AML-193 (cell line): ENCODE results near the gene TRPM2.
"Not testable (repeated sequence)": the region's sequence is repeated elsewhere in the genome, so short reads cannot be mapped to it uniquely, and the experiment has no call there.

ENCODE experiments used
- DNase-seq, 2 experiments: peaks; one replicate each; lab custom pipeline; 2025; lab: John Stamatoyannopoulos, UW

Gene TRPM2

GRCh38 chr21:44335266-44336059 is 18.0 kb upstream of the TRPM2 start:
- DNase-seq: no peak

DNA sequence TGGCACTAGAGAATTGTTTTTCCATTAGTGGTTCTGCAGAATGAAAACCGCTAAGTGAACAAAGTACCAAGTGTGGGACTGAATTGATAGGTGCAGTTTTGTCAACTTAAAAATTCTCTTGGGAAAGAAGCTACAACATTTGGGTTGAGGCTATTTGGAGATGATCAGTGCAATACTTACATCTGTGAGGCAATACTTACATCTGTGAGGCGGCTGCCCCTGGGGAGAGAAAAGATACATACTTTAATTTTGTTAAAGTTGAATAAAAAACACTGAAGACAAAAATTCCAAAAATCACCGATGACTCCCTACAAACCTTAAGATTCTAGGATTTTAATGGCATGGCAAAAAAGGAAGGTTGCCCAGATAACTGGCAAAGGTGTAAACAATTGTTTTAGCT is 16.0 kb upstream of the TRPM2 start:
- no peak for DNase-seq

DNA sequence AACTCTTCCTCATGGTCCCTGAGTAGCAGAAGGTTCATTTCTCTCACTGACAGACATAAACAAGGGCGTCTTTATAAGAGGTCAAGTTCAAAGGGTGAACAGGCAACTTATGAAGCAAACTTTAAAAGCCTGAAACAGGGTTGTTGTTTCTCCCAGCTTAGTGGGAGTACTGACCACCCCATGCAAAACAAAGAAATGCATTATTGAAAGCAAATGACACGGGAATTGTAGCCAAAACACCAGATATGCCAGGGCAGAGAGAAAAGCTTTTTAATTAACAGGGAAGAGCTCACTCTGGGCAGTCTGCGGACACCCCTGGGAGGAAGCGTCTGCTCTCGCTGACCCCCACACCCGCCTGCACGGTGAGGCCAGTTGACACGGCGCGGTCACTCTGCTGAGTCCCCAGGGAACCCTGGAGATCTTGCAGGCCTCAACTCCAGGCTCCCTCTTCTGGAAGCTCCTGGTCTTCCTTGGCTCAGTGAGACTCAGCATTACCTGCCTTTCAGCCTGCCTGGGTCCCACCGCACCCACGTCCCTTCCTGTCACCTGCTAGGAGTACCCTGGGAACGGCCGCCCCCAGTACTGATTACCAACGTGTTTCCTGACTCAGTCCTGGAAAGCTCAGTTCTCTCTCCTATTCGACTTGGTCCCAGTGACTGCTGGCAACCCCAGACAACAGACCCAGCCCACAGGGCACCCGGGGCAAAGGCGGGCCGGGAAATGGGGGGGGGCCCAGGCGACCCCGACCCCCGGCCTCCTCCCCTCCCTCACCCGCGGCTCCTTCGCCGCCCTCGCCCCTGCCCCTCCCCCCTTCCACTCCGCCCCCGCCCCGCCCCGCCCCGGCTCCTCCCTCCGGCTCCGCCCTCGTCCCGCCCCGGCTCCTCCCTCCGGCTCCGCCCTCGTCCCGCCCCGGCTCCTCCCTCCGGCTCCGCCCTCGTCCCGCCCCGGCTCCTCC is 15.2 kb upstream of the TRPM2 start:
- DNase-seq: no peak

DNA sequence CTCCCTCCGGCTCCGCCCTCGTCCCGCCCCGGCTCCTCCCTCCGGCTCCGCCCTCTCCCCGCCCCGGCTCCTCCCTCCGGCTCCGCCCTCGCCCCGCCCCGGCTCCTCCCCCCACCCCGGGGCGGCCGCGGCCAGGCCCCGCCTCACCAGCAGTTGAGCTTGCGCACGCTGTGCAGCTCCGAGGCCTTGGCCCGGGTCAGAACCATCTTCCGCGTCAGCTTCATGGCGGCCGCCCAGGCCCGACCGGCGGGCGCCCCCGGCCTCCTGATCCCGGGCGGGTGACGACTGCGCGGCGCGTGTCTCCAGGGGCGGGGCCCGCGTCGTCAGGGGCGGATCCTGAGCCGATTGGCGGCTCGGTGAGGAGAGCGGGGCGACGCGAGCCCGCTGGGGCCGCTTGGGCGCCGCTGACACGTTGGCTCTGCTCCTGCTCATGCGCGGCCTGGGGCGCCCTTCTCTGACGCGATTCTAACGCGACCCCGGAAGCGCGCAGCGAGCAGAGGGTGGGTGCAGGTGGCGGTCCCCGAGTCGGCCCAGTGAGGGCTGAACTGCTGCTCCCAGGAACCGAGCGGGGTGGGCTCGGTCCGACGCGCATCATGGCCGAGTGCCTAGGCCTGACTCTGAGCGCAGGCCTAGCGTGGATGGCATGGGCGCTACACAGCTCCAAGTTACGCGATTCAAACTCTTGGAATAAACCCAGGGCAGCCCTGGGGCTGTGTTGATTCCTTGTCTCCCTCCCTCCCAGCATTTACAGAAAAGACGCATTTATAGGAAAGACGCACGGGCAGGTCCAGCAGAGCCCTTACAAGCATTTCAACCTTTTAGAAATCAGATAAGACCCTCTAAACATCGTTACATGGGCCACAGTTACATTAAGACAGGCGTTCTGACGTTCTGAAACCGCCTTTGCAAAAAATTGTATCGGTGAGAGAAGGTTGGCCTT is 14.2 kb upstream of the TRPM2 start, which contains the start of gene CFAP410:
Gene CFAP410 (minus strand): TSS at position 420 of the 940 bp plus-strand sequence. CDS start 196 bp downstream, at position 224.
- peak; percentile 83 to 86 for DNase-seq

GRCh38 chr21:44341726-44342458 is 11.5 kb upstream of the TRPM2 start:
- DNase-seq: not testable (repeated sequence)

DNA sequence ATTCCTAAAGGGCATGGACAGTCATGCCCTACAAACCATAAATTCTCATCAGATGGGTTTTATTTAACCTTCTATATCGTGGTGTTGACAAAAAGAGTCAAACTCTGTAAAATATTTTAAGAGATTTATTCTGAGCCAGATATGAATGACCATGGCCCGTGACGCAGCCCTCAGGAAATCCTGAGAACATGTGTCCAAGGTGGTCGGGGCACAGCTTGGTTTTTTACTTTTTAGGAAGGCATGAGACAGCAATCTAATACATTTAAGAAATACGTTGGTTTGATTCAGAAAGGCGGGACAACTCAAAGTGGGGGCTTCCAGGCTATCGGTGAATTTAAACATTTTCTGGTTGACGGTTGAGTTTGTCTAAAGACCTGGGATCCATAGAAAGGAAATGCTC is 10.4 kb upstream of the TRPM2 start:
- DNase-seq: not testable (repeated sequence)

DNA sequence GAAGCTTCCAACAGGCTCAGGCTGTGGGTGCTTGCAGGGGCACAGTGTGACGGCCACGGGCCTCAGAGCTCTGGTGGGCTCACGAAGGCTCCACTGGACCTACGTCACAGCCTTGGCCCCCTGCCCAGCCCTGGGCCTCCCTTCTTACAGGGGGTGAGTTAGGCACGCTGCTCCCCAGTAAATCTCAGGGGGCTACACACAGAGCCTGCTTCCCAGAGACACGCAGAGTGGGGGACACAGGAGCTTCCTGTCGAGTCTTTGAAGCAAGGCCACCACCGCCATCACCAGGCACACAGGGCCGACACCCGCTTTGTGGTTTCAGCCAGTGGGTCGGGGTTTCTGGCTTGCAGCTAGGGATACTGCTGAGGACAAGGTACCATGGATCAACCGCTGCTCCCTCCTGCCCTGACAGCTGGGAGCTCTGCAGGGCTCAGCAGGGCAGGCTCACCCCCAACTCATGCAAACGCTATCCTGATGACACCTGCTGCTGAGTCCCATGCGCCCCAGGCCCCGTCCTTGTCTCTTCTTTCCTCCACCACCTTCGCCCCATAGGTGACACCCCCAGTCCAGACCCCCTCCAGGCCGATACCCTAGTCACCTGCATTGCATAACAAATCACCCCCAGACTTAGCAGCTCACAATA is 8.8 kb upstream of the TRPM2 start:
- DNase-seq: no peak

DNA sequence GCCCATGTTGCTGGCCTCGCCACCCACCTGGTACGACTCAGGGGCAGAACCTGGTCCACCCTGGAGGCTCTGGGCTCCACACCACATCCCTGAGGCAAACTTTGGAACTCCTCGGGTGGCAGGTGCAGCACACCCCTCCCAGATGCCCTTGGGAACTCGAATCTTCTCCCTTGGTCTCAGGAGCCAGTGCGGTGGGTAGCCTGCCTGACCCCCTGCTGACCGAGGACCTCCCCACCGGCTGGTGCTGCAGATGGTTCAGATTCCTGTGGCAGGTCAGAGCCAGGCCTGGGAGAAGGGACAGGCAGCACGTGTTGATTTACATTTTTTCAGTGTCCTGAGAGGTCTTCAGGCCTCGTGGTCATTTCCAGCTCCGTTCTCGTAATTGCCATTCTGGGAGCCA is 7.9 kb upstream of the TRPM2 start:
- no peak for DNase-seq

DNA sequence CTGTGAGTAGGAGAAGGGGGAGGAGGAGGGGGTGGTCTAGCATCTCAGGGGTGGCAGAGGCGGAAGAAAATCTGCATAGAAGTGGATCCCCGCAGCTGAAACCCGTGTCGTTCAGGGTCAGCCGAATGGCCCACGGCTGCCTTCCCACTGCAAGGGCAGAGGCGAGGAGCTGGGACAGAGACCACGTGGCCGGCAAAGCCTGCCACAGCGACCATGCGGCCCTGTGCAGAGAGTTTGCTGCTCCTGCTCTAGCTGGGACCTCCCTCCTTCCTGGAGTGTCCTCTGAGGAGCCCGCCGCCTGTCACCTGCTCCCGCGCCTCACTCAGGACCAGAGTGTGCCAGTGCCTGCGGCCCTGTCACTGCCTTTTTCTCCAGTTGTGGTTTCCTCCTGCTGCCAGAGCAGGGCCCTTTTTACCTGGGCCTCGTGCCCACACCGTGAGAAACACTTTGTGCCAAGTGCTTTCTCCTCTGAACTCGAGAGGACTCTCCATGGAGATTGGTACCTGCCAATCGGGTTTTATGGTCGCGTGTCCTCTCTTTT is 5.4 kb upstream of the TRPM2 start:
- no peak for DNase-seq

DNA sequence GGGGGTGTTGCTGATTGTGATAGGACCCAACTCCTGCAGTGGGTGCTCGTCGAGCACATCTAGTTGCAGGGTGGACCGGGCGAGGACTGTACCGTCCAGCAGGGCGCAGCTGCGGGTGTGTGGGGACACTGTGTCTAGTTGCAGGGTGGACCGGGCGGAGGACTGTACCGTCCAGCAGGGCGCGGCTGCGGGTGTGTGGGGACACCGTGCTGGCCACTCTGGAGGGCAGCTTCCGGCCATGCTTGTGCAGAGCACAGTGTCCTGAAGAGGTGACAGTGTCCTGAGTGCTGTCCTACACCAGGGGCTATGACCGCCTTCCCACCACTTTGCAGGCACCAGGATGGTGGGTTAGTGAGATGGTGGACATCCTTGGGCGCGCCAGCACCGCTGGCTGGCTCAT is 4.6 kb upstream of the TRPM2 start:
- no peak for DNase-seq

DNA sequence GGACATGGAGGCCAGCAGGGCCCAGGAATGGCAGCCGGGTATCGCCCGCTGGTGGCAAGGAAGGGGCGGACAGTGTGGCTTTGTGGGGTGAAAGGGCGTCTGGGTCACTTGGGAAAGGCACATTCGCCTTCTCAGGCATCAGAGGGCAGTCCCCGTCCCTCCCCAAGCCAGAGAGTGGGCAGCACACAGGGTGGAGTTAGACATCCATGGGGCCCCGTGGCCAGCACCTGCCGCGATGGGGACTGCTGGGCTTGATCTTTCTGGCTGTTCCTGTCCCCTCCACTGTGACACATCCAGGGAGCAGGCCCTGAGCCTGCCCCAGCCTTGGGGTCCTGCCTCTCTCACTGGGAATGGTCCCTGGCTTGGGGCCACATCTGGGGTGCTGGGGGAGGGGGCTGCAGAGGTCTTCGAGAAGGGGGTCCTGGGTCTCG is 4.0 kb upstream of the TRPM2 start:
- no peak for DNase-seq

DNA sequence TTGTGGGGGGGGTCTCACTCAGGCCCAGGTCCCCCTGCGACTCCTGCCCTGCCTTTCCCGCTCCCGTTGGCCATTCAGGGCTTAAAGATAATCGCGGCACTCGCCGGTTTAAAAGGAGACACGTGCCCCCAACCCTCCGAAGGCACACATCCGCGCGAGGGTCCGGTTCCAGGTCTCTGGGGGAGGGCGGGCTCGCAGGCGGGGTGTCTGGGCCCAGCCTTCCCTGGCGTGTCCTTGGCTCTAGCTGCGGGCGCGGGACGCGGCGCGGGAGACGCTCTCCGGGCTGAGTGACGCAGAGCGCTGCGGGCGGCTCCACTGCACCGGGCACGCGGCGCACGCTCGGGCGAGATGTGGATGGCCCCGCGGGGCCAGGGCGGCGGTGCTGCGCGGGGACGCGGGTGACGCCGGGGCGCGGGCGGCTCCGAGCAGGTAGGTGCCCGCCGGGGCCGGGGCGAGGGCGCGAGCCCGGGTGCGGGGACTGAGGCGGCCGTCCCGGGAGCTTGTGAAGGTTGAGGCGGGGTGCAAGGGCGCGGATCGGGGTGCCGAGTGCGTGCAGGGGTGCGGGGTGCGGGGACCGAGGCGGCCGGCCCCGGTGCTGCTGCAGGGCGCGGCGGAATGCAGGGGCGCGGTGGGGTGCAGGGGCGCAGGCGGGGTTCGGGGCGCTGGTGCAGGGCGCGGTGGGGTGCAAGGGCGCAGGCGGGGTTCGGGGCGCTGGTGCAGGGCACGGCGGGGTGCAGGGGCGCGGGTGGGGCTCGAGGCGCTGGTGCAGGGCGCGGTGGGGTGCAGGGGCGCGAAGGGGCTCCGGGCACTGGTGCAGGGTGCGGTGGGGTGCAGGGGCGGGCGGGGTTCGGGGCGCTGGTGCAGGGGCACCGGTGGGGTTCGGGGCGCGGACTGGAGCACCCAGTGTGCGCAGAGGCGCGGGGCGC is 3.3 kb upstream of the TRPM2 start:
- DNase-seq: no peak

- DNase-seq: no peak
Measured at GRCh38 chr21:44350773-44351481, 2.5 kb upstream of the TRPM2 start.

DNA sequence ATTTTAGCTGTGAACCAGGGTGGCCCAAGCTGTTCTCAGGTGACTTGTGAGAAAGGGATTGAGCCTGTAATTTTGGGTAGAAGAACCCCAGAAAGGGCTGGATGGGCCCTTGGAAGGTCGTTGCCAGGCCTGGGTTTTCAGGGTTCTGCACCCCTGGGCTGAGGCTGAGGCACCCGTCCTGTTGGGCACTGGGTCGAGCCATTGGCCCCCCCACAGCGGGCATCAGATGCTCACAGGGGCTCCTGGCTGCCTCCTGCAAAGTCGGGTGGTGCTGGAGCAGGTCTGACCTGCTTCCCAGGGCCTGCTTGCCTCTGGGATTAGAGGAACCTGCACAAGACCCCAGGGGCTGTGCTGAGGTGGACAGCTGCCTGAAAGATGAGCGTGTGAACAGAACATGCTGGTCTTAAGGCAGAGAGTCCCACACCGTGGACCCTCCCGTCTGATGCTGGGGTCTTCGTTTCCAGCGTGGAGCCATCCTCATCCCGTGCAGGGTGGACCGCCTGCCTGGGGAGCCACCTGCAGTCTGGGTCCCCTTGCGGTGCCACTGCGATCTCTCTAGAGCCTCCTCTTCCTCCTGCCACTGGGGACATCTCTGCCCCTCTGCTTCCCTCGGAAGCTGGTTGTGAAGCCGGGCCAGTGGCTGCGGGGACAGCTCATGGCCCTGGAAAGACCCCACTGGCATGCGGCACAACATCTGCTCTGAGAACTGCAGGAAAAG is 1.7 kb upstream of the TRPM2 start:
- no peak for DNase-seq

DNA sequence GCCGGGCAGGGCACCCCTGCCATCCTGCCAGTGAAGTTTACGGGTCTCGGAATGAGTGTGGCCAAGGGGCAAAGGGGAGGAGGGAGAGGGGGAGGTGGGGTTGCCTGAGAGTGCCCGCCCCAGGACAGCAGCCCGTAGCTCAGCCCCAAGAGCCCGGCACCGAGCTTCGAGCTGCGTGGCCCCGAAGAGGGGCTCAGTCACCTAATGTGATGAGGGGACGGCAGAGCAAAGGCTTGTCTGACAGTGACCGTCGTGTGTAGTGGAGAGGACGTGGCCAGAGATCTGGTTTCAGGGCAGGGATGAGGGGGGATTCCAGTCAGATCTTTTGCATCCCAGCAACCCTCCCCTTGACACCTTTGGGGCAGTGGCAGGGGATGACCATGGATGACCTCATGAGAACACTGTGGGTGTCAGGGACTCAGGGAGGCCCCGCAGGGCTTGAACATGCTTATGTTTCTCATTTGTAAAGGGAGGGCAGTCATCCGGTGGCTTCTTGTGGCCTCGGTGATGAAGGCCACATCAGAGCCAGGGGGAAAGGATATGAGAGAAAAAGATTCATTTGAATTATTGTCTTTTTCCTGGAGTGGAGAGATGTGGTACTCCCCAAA is 1.1 kb upstream of the TRPM2 start:
- DNase-seq: no peak

- peak; percentile 97 to 98 for DNase-seq
Measured at GRCh38 chr21:44354001-44354405, 582 bp downstream of the TRPM2 start.
